ENCODE data around the gene TOR1AIP2.

TOR1AIP2 gene

GRCh38 chr1:179917601-179918429, 40.2 kb upstream of the TOR1AIP2 start:
- no peaks in the 10 kb centered on the region for H3K9me3 ChIP-seq (ENCODE audit: low read depth, low read length)
- no peak overlapping the region for H3K27ac ChIP-seq
- H3K9ac ChIP-seq (ENCODE audit: insufficient read length): no peak overlapping the region
- no peak for DNase-seq (ENCODE audit: low read depth, low spot score)
- H3K36me3 ChIP-seq (ENCODE audit: insufficient read depth, low read length): peaks cover 31% of the 10 kb centered on the region
- no peak overlapping the region for H3K4me3 ChIP-seq
- no peak for TF ChIP-seq FOXP2 (optimal IDR thresholded peaks at IDR 0.05; ENCODE audit: control extremely low read depth, extremely low read length, insufficient read depth)
- no peak for TF ChIP-seq EZH2 (IDR thresholded peaks at IDR 0.05)
- TF ChIP-seq POLR2AphosphoS5 (IDR thresholded peaks at IDR 0.05; ENCODE audit: borderline replicate concordance, low read depth, low read length): no peak

GRCh38 chr1:179911812-179912211, 34.2 kb upstream of the TOR1AIP2 start:
- DNase-seq (ENCODE audit: low read depth, low spot score): no peak
- H3K9me3 ChIP-seq (ENCODE audit: low read depth, low read length): no peaks in the 10 kb centered on the region
- no peak overlapping the region for H3K9ac ChIP-seq (ENCODE audit: insufficient read length)
- no peak for TF ChIP-seq EZH2 (IDR thresholded peaks at IDR 0.05)
- TF ChIP-seq FOXP2 (optimal IDR thresholded peaks at IDR 0.05; ENCODE audit: control extremely low read depth, extremely low read length, insufficient read depth): no peak
- TF ChIP-seq POLR2AphosphoS5 (IDR thresholded peaks at IDR 0.05; ENCODE audit: borderline replicate concordance, low read depth, low read length): no peak
- no peak overlapping the region for H3K4me3 ChIP-seq
- H3K36me3 ChIP-seq (ENCODE audit: insufficient read depth, low read length): peaks cover 18% of the 10 kb centered on the region
- H3K27ac ChIP-seq: no peak overlapping the region

DNA sequence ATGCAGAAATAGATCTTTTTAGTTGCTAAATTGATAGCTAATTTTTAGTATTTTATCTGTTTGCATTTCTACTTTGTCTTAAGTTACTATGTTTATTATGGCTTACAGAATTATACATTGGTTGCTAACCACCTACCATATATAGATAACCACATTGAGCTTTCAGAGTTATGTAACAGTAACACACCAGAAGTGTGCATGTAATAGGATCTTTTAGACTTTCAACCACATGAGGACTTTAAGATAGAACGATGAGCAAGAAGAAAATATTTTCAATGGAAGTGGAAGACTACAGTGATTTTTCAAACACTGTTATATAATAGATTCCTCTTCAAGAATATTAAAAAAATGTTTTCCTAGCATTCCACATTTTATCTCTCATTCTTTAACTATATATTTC, 33.3 kb upstream of the TOR1AIP2 start:
- Histone ChIP-seq H3K9me3 (ENCODE audit: low read depth, low read length) (no peaks in the 10 kb centered on the region), H3K36me3 (ENCODE audit: insufficient read depth, low read length) (peaks cover 22% of the 10 kb centered on the region), H3K27ac (no peak overlapping the region), H3K4me3 (no peak overlapping the region), H3K9ac (ENCODE audit: insufficient read length) (no peak overlapping the region)
- TF ChIP-seq FOXP2 (optimal IDR thresholded peaks at IDR 0.05; ENCODE audit: control extremely low read depth, extremely low read length, insufficient read depth) (no peak), POLR2AphosphoS5 (IDR thresholded peaks at IDR 0.05; ENCODE audit: borderline replicate concordance, low read depth, low read length) (no peak), EZH2 (IDR thresholded peaks at IDR 0.05) (no peak)
- no peak for DNase-seq (ENCODE audit: low read depth, low spot score)

GRCh38 chr1:179889589-179889988, 12.0 kb upstream of the TOR1AIP2 start:
- Histone ChIP-seq H3K4me3 (no peak overlapping the region), H3K9me3 (ENCODE audit: low read depth, low read length) (no peaks in the 10 kb centered on the region), H3K36me3 (ENCODE audit: insufficient read depth, low read length) (peaks cover 32% of the 10 kb centered on the region), H3K9ac (ENCODE audit: insufficient read length) (no peak overlapping the region), H3K27ac (no peak overlapping the region)
- TF ChIP-seq EZH2 (IDR thresholded peaks at IDR 0.05): no peak
- no peak for TF ChIP-seq FOXP2 (optimal IDR thresholded peaks at IDR 0.05; ENCODE audit: control extremely low read depth, extremely low read length, insufficient read depth)
- TF ChIP-seq POLR2AphosphoS5 (IDR thresholded peaks at IDR 0.05; ENCODE audit: borderline replicate concordance, low read depth, low read length): no peak
- no peak for DNase-seq (ENCODE audit: low read depth, low spot score)

GRCh38 chr1:179888071-179888470, 10.5 kb upstream of the TOR1AIP2 start:
- H3K4me3 ChIP-seq: no peak overlapping the region
- peaks cover 35% of the 10 kb centered on the region for H3K36me3 ChIP-seq (ENCODE audit: insufficient read depth, low read length)
- H3K9ac ChIP-seq (ENCODE audit: insufficient read length): no peak overlapping the region
- DNase-seq (ENCODE audit: low read depth, low spot score): no peak
- H3K9me3 ChIP-seq (ENCODE audit: low read depth, low read length): no peaks in the 10 kb centered on the region
- TF ChIP-seq POLR2AphosphoS5 (IDR thresholded peaks at IDR 0.05; ENCODE audit: borderline replicate concordance, low read depth, low read length): no peak
- H3K27ac ChIP-seq: no peak overlapping the region

GRCh38 chr1:179883745-179884138, 6.1 kb upstream of the TOR1AIP2 start:
- no peak for TF ChIP-seq FOXP2 (optimal IDR thresholded peaks at IDR 0.05; ENCODE audit: control extremely low read depth, extremely low read length, insufficient read depth)
- no peak for TF ChIP-seq POLR2AphosphoS5 (IDR thresholded peaks at IDR 0.05; ENCODE audit: borderline replicate concordance, low read depth, low read length)
- TF ChIP-seq EZH2 (IDR thresholded peaks at IDR 0.05): no peak
- H3K9me3 ChIP-seq (ENCODE audit: low read depth, low read length): no peaks in the 10 kb centered on the region
- H3K36me3 ChIP-seq (ENCODE audit: insufficient read depth, low read length): peaks cover 24% of the 10 kb centered on the region
- DNase-seq (ENCODE audit: low read depth, low spot score): no peak
- H3K27ac ChIP-seq: no peak overlapping the region
- H3K9ac ChIP-seq (ENCODE audit: insufficient read length): peak overlapping the region; percentile 93
- peak overlapping the region; percentile 96 for H3K4me3 ChIP-seq

DNA sequence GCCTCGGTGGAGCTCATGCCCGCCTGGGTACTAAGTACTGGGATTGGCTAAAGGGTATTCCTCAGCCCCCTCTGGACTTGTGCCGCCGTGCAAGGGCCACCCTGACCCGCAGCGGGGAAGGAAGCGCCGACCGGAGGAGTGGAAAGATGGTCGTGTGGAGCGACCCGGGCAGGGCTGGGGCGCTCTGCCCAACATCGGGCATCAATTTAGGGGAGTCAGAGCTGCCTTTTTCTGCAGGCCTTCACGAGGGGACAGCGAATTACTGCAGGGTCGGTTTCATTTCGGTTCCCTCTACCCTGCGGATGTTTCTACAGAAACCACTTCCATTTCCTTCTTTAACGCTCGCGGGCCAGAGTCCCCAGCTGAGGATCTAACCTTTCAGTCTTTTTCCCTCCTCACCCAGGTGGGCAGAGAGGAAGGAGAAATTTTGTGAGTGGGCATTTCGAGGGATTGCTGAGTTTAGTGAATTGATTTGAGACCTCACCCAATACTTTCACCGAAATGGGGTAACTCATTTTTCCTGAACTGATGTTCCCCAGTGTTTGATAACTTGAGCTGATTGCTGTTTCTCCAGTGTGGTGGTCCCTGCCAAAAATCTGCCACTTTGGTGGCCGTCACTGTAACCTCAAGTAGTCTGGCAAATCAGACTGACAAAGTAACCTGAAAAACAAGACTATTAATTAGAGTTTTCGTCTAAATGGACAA, 5.6 kb upstream of the TOR1AIP2 start:
- peak overlapping the region; percentile 93 for H3K9ac ChIP-seq (ENCODE audit: insufficient read length)
- H3K9me3 ChIP-seq (ENCODE audit: low read depth, low read length): no peaks in the 10 kb centered on the region
- TF ChIP-seq EZH2 (IDR thresholded peaks at IDR 0.05): no peak
- H3K4me3 ChIP-seq: peak overlapping the region; percentile 96
- DNase-seq (ENCODE audit: low read depth, low spot score): no peak
- H3K27ac ChIP-seq: peak overlapping the region; percentile 83
- H3K36me3 ChIP-seq (ENCODE audit: insufficient read depth, low read length): peaks cover 24% of the 10 kb centered on the region

DNA sequence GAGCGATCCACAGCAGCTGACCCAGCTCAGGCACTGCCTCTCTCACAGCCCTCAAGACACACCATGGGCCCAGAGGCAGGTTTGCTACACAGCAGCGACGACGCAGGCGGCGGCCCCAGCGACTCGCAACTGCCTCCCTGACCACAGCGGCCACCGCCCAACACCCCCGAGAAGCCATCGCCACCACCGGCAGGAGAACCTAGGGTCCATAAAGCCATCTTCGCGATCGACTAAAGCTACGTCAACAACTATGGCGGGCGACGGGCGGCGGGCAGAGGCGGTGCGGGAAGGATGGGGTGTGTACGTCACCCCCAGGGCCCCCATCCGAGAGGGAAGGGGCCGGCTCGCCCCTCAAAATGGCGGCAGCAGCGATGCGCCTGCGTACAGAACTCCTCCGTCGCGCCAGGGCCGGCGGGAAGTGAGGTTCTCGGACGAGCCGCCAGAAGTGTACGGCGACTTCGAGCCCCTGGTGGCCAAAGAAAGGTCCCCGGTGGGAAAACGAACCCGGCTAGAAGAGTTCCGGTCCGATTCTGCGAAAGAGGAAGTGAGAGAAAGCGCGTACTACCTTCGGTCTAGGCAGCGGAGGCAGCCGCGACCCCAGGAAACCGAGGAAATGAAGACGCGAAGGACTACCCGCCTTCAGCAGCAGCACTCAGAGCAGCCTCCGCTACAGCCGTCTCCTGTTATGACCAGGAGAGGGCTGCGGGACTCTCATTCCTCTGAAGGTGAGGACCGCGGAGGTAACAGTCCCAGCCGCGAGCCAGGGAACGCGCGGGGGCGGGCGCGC, 4.8 kb upstream of the TOR1AIP2 start, which contains the start of gene TOR1AIP1:
Gene TOR1AIP1, plus strand, starts transcription at position 33 of the 787 bp plus-strand sequence. Its CDS starts 218 bp downstream, at position 251.
- Histone ChIP-seq H3K4me3 (peak within 1 kb of the TSS; percentile 96), H3K36me3 (ENCODE audit: insufficient read depth, low read length) (peaks cover 24% of the 10 kb centered on the region)
- peak; percentile 81 for DNase-seq (ENCODE audit: low read depth, low spot score)

More for the DNA sequence above, 4.8 kb upstream of the TOR1AIP2 start, which contains the start of gene TOR1AIP1:
- Histone ChIP-seq H3K9ac (ENCODE audit: insufficient read length) (peak within 1 kb of the TSS; percentile 93), H3K9me3 (ENCODE audit: low read depth, low read length) (no peaks in the 10 kb centered on the region), H3K27ac (peak within 1 kb of the TSS; percentile 93)
- TF ChIP-seq POLR2AphosphoS5 (IDR thresholded peaks at IDR 0.05; ENCODE audit: borderline replicate concordance, low read depth, low read length) (peak; percentile 84), EZH2 (IDR thresholded peaks at IDR 0.05) (no peak)
